ENCODE data around the gene MPZL2. TPM values are rescaled to one million over a fixed set of nuclear protein-coding genes. Genes with fewer than 3 reads are reported as not detected.

The MPZL2 gene
- total RNA-seq, 4 donors from 2014 or later, result 59.5 to 86.5 (median 75.0) TPM

- Histone ChIP-seq H3K9me3 (no peaks in the 10 kb centered on the region), H3K4me1 (peaks cover 0 to 24% (median 6%) of the 10 kb centered on the region in 4 donors), H3K27ac (no peak overlapping the region), H3K27me3 (peaks cover 5% of the 10 kb centered on the region), H3K4me3 (no peak overlapping the region), H3K36me3 (no peaks in the 10 kb centered on the region)
- intact Hi-C loops (cut with DNase I; ENCODE audit: low total_unique reads), result no loop called here
- in situ Hi-C loops (cut with MboI; ENCODE audit: low pct_ligation_motif_present in 1 of 4, low pct_unique_long_range_greater_than_20kb in 1 of 4, low sequenced_read_pairs in 3 of 4), result loop anchor here in 1 of 4 donors (25.0 kb wide), 1 partner anchor 89 kb away; the partner anchor contains the start of gene SCN2B
- DNase-seq, result no peak
- 20 to 91% methylated on average over 1 of the region's 1 CpG for WGBS, 2 donors (ENCODE audit: low coverage in 1 of 2)
- no peak for TF ChIP-seq POLR2AphosphoS5 (IDR thresholded peaks at IDR 0.05)
- TF ChIP-seq CTCF (IDR thresholded peaks at IDR 0.05), result no peak
- no peak for TF ChIP-seq EP300 (IDR thresholded peaks at IDR 0.05; ENCODE audit: low read depth)
- TF ChIP-seq POLR2A (IDR thresholded peaks at IDR 0.05), result no peak
Observed at GRCh38 chr11:118276422-118276821, 12.3 kb upstream of the MPZL2 start.

DNA sequence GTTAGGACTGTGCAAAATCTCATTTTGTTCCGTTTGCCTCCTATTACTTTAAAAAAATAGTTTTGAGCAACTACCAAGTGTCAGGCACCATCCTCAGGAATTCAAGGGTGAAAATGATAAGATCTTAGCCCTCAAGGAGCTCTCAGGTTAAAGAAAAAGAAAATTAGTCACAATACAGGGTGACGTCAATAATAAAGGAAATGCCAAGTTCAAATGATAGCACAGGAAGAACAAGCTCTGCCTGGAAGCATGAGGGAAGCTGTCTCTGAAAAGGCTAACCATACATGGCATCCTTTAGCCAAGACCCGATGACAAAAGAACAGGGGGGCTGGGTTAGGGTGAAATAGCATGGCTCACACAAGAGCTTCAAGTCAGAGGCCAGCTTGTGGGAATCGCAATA lies 11.1 kb upstream of the MPZL2 start:
- Histone ChIP-seq H3K27ac (peak overlapping the region; percentile 13 to 61 (median 31)), H3K9me3 (no peaks in the 10 kb centered on the region), H3K4me1 (peaks cover 0 to 24% (median 6%) of the 10 kb centered on the region in 4 donors), H3K4me3 (no peak overlapping the region), H3K36me3 (no peaks in the 10 kb centered on the region), H3K27me3 (peaks cover 5% of the 10 kb centered on the region)
- WGBS, 2 donors (ENCODE audit: low coverage in 1 of 2), result 65 to 73% methylated on average over 4 of the region's 4 CpGs
- intact Hi-C loops (cut with DNase I; ENCODE audit: low total_unique reads) (no loop called here), in situ Hi-C loops (cut with MboI; ENCODE audit: low pct_ligation_motif_present in 1 of 4, low pct_unique_long_range_greater_than_20kb in 1 of 4, low sequenced_read_pairs in 3 of 4) (loop anchor here in 1 of 4 donors (25.0 kb wide), 1 partner anchor 88 kb away; the partner anchor contains the start of gene SCN2B)
- no peak for TF ChIP-seq CTCF (IDR thresholded peaks at IDR 0.05)
- TF ChIP-seq EP300 (IDR thresholded peaks at IDR 0.05; ENCODE audit: low read depth), result no peak
- no peak for TF ChIP-seq POLR2A (IDR thresholded peaks at IDR 0.05)
- no peak for TF ChIP-seq POLR2AphosphoS5 (IDR thresholded peaks at IDR 0.05)
- no peak for DNase-seq

DNA sequence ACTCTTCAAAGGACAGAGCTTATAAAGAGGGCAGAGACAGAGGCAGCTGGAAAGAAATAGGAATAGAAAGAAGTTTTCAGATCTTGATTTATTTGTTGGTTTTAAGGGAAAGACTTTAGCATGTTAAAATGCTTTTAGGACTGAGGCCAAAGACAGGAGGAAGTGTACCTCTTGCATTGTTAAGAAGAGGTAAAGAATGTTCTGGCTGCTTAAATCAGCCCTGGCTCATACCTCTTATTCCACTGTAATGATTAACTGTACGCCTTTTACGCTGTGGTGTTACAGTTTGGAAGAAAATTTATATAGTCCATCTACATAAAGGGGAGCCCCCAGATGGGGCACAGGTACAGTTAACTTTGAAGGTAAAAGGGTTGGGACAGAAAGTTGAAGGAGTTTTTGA lies 10.1 kb upstream of the MPZL2 start:
- WGBS, 2 donors (ENCODE audit: low coverage in 1 of 2), result 60% methylated on average over 2 of the region's 2 CpGs; no CpG with 5 or more reads in 1 of the 2 donors
- no peaks in the 10 kb centered on the region for H3K9me3 ChIP-seq
- in situ Hi-C loops (cut with MboI; ENCODE audit: low pct_ligation_motif_present in 1 of 4, low pct_unique_long_range_greater_than_20kb in 1 of 4, low sequenced_read_pairs in 3 of 4), result no loop called here
- peaks cover 5% of the 10 kb centered on the region for H3K27me3 ChIP-seq
- DNase-seq, result no peak
- intact Hi-C loops (cut with DNase I; ENCODE audit: low total_unique reads), result no loop called here
- H3K4me1 ChIP-seq, result peaks cover 0 to 24% (median 6%) of the 10 kb centered on the region in 4 donors
- TF ChIP-seq CTCF (IDR thresholded peaks at IDR 0.05) (no peak), POLR2AphosphoS5 (IDR thresholded peaks at IDR 0.05) (no peak), EP300 (IDR thresholded peaks at IDR 0.05; ENCODE audit: low read depth) (no peak), POLR2A (IDR thresholded peaks at IDR 0.05) (no peak)
- H3K4me3 ChIP-seq, result no peak overlapping the region
- no peaks in the 10 kb centered on the region for H3K36me3 ChIP-seq
- H3K27ac ChIP-seq, result peak overlapping the region; percentile 13 to 61 (median 42)

DNA sequence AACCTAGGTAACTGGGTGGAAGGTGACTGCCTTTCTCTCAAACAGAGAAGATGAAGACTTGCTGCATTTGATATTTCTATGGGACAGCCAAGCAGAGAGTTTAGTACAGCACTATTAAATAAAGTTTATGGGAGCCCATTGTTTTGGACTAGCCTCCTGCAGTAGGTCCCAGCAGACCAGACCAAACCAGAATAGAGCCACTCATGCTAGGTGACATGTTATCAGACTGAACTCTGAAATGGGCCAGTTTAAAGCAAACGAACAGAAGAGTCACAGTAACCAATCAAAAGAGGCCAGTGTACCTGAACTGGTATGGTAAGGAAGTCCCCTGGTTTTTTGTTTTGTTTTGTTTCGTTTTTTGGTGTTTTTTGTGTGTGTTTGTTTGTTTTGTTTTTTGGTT lies 7.9 kb upstream of the MPZL2 start:
- intact Hi-C loops (cut with DNase I; ENCODE audit: low total_unique reads) (no loop called here), in situ Hi-C loops (cut with MboI; ENCODE audit: low pct_ligation_motif_present in 1 of 4, low pct_unique_long_range_greater_than_20kb in 1 of 4, low sequenced_read_pairs in 3 of 4) (no loop called here)
- Histone ChIP-seq H3K4me3 (no peak overlapping the region), H3K27me3 (peaks cover 5% of the 10 kb centered on the region), H3K9me3 (no peaks in the 10 kb centered on the region), H3K36me3 (no peaks in the 10 kb centered on the region), H3K4me1 (peaks cover 0 to 24% (median 6%) of the 10 kb centered on the region in 4 donors), H3K27ac (peak overlapping the region in 2 of 4 donors; percentile 16 to 47)
- WGBS, 2 donors (ENCODE audit: low coverage in 1 of 2), result 43 to 46% methylated on average over 1 to 2 of the region's 2 CpGs
- TF ChIP-seq POLR2A (IDR thresholded peaks at IDR 0.05), result no peak
- no peak for TF ChIP-seq EP300 (IDR thresholded peaks at IDR 0.05; ENCODE audit: low read depth)
- no peak for TF ChIP-seq CTCF (IDR thresholded peaks at IDR 0.05)
- no peak for TF ChIP-seq POLR2AphosphoS5 (IDR thresholded peaks at IDR 0.05)
- no peak for DNase-seq

Measured in transverse colon (tissue), 4 donors.